ENCODE data around the gene SOX15.

The SOX15 gene

DNA sequence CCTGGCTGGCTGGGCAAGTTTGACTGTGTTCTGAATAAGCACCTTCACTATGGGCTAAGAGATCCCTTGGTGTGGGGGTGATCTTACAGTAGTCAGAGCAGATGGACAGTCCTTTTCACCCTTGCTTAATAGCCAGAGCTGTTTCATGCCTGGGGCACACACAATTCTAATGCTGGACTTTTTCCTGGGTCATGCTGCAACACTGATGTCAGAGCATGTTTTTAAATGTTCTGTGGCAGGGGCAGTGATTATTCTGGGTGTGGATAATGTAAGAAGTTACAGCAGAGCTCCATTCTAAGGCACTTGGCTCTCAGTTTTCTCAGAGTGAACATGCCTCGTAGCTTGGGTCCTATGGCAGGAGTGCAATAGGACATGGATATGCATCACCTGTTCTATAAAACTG, 14.4 kb downstream of the SOX15 start:
- H3K36me3 ChIP-seq (ENCODE audit: control insufficient read depth in 1 of 2, insufficient read depth in 2 of 2, low read length in 2 of 2): peaks cover 45 to 65% of the 10 kb centered on the region in 2 experiments

DNA sequence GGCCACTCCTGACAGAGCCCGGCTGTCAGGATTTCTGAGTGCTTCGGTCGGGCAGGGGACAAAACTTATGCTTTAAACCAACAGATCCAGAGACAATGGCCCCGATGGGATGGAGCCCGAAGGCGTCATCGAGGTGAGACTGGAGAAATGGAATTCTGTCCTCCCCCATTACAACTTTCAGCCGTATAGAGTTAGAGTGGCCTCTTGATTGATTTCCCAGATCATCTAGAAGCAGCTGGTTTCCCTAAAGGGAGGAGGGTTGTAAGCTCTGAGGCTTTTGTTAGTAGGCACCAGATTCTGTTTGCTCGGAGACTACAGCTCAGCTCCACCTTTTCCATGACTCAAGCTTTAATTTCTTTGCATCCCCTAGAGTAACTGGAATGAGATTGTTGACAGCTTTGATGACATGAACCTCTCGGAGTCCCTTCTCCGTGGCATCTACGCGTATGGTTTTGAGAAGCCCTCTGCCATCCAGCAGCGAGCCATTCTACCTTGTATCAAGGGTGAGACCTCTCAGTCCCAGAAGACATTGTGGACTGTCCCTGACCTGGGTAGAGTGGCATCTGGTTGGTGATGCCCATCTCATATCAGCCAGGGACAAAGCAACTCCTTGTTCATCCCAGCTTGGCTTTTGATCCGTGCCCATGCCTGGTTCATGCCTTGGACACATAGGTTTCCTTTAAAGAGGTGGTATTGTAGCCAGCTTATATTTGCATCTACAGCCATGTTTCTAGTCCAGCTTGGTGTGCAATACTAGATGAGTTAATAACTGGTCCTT, 15.5 kb downstream of the SOX15 start:
- Histone ChIP-seq H3K79me1 (ENCODE audit: low read length) (peaks cover 12% of the 10 kb centered on the region), H3K14ac (ENCODE audit: low read length) (no peak overlapping the region), H4K12ac (ENCODE audit: low read depth, low read length) (no peak overlapping the region), H3K36me3 (ENCODE audit: control insufficient read depth in 1 of 2, insufficient read depth in 2 of 2, low read length in 2 of 2) (peaks cover 51 to 72% of the 10 kb centered on the region in 2 experiments), H3K27ac (ENCODE audit: low read depth, low read length) (peak overlapping the region; percentile 34), H2BK5ac (ENCODE audit: low read depth, low read length, poor library complexity) (no peak overlapping the region), H3K79me2 (ENCODE audit: control insufficient read depth, insufficient read depth, low read length, poor library complexity) (peaks cover 14% of the 10 kb centered on the region), H2BK12ac (ENCODE audit: low read length) (no peak overlapping the region), H3K4me2 (ENCODE audit: low read length) (peak overlapping the region; percentile 89), H3K4ac (ENCODE audit: low read depth, low read length) (peak overlapping the region; percentile 89), H2AK5ac (ENCODE audit: low read length) (no peak overlapping the region), H3K9ac (ENCODE audit: low read length) (peak overlapping the region; percentile 84), H3K9me3 (ENCODE audit: insufficient read depth, low read depth, low read length) (peaks cover 2% of the 10 kb centered on the region), H2AFZ (ENCODE audit: insufficient read depth, low read length, poor library complexity) (no peak overlapping the region), H3K4me1 (ENCODE audit: control insufficient read depth in 1 of 2, insufficient read depth in 2 of 2, low read length in 2 of 2) (peaks cover 2 to 15% of the 10 kb centered on the region in 2 experiments), H3K27me3 (ENCODE audit: insufficient read depth, low read length) (no peaks in the 10 kb centered on the region), H3K18ac (ENCODE audit: low read length) (no peak overlapping the region), H3K4me3 (ENCODE audit: low read depth, low read length) (peak overlapping the region; percentile 99), H2BK120ac (ENCODE audit: insufficient read depth, low read length, poor library complexity) (no peak overlapping the region), H4K91ac (ENCODE audit: low read depth, low read length) (no peak overlapping the region), H3K23ac (ENCODE audit: low read length) (no peak overlapping the region), H4K8ac (ENCODE audit: low read depth, low read length) (no peak overlapping the region)
- DNase-seq: no peak
- no CpG with 5 or more reads among the region's 15 CpGs for WGBS (ENCODE audit: extremely low coverage, insufficient coverage, insufficient read length)

More for the DNA sequence above, 14.4 kb downstream of the SOX15 start:
- whole genome bisulfite sequencing (ENCODE audit: extremely low coverage, insufficient coverage, insufficient read length): no CpG with 5 or more reads among the region's 1 CpG
- DNase-seq: no peak
- H3K4me2 ChIP-seq (ENCODE audit: low read length): peak overlapping the region; percentile 14
- H4K12ac ChIP-seq (ENCODE audit: low read depth, low read length): no peak overlapping the region
- H2BK12ac ChIP-seq (ENCODE audit: low read length): no peak overlapping the region
- no peak overlapping the region for H4K8ac ChIP-seq (ENCODE audit: low read depth, low read length)
- no peak overlapping the region for H2AK5ac ChIP-seq (ENCODE audit: low read length)
- H3K4me1 ChIP-seq (ENCODE audit: control insufficient read depth in 1 of 2, insufficient read depth in 2 of 2, low read length in 2 of 2): peaks cover 2 to 15% of the 10 kb centered on the region in 2 experiments
- H3K9me3 ChIP-seq (ENCODE audit: insufficient read depth, low read depth, low read length): peaks cover 2% of the 10 kb centered on the region
- no peak overlapping the region for H2AFZ ChIP-seq (ENCODE audit: insufficient read depth, low read length, poor library complexity)
- H3K79me1 ChIP-seq (ENCODE audit: low read length): peaks cover 12% of the 10 kb centered on the region
- no peak overlapping the region for H3K4ac ChIP-seq (ENCODE audit: low read depth, low read length)
- H3K14ac ChIP-seq (ENCODE audit: low read length): no peak overlapping the region
- H3K18ac ChIP-seq (ENCODE audit: low read length): no peak overlapping the region
- H2BK120ac ChIP-seq (ENCODE audit: insufficient read depth, low read length, poor library complexity): no peak overlapping the region
- no peak overlapping the region for H3K4me3 ChIP-seq (ENCODE audit: low read depth, low read length)
- H3K79me2 ChIP-seq (ENCODE audit: control insufficient read depth, insufficient read depth, low read length, poor library complexity): peaks cover 14% of the 10 kb centered on the region
- H3K27me3 ChIP-seq (ENCODE audit: insufficient read depth, low read length): no peaks in the 10 kb centered on the region
- no peak overlapping the region for H3K9ac ChIP-seq (ENCODE audit: low read length)
- H3K23ac ChIP-seq (ENCODE audit: low read length): no peak overlapping the region
- no peak overlapping the region for H3K27ac ChIP-seq (ENCODE audit: low read depth, low read length)
- H4K91ac ChIP-seq (ENCODE audit: low read depth, low read length): no peak overlapping the region
- H2BK5ac ChIP-seq (ENCODE audit: low read depth, low read length, poor library complexity): no peak overlapping the region

DNA sequence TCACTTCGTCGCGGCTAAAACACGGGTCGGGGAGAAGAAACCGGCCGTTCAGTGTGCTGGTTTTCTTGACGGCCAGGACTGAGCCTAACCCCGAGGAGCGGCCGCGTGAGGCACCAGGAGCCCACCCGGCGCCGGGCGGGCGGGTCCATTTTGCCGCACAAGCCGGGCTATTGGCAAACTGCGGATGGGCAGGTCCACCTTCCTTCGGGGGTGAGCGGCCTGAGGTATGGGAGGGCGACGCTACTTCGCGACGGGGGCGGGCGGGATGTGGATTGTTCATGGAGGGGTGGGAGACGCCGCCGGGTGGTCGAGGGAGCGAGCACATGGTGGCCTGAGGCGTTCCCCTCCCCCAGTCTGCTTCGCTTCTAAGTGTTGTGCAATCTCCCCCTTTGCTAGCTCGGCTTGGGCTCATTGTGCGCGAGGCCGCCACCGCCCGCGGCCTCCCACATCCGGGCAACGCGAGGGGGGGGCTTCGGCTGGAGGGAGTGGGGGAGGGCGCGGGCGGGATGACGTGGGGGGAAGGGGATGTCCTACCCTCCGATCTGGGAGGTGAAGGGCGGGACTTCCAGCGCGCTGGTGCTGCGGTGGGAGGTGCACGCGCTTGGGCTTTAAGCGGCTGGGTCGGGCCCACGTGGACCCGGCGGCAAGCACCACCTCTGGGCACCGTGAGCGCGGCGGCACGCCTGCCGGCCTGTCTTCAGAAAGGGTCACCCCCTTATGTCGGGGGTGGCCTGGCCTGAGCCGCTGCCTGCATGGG, 16.4 kb downstream of the SOX15 start:
- peak overlapping the region; percentile 19 for H2BK12ac ChIP-seq (ENCODE audit: low read length)
- peak overlapping the region; percentile 6 for H2AFZ ChIP-seq (ENCODE audit: insufficient read depth, low read length, poor library complexity)
- no peak overlapping the region for H3K23ac ChIP-seq (ENCODE audit: low read length)
- H3K4me1 ChIP-seq (ENCODE audit: control insufficient read depth in 1 of 2, insufficient read depth in 2 of 2, low read length in 2 of 2): peaks cover 2 to 15% of the 10 kb centered on the region in 2 experiments
- H2BK120ac ChIP-seq (ENCODE audit: insufficient read depth, low read length, poor library complexity): peak overlapping the region; percentile 64
- DNase-seq: peak; percentile 82 to 85
- peak overlapping the region; percentile 93 for H3K18ac ChIP-seq (ENCODE audit: low read length)
- H3K27me3 ChIP-seq (ENCODE audit: insufficient read depth, low read length): no peaks in the 10 kb centered on the region
- no CpG with 5 or more reads among the region's 71 CpGs for WGBS (ENCODE audit: extremely low coverage, insufficient coverage, insufficient read length)
- H4K91ac ChIP-seq (ENCODE audit: low read depth, low read length): peak overlapping the region; percentile 97
- peak overlapping the region; percentile 87 for H3K27ac ChIP-seq (ENCODE audit: low read depth, low read length)
- H3K9me3 ChIP-seq (ENCODE audit: insufficient read depth, low read depth, low read length): peaks cover 2% of the 10 kb centered on the region
- H2BK5ac ChIP-seq (ENCODE audit: low read depth, low read length, poor library complexity): peak overlapping the region; percentile 77
- H3K9ac ChIP-seq (ENCODE audit: low read length): peak overlapping the region; percentile 97
- peaks cover 51 to 68% of the 10 kb centered on the region in 2 experiments for H3K36me3 ChIP-seq (ENCODE audit: control insufficient read depth in 1 of 2, insufficient read depth in 2 of 2, low read length in 2 of 2)
- peak overlapping the region; percentile 98 for H3K14ac ChIP-seq (ENCODE audit: low read length)
- H3K4me3 ChIP-seq (ENCODE audit: low read depth, low read length): peak overlapping the region; percentile 99
- peak overlapping the region; percentile 99 for H3K4ac ChIP-seq (ENCODE audit: low read depth, low read length)
- H3K4me2 ChIP-seq (ENCODE audit: low read length): peak overlapping the region; percentile 89
- H4K12ac ChIP-seq (ENCODE audit: low read depth, low read length): peak overlapping the region; percentile 66
- peaks cover 12% of the 10 kb centered on the region for H3K79me1 ChIP-seq (ENCODE audit: low read length)
- peak overlapping the region; percentile 90 for H4K8ac ChIP-seq (ENCODE audit: low read depth, low read length)
- peaks cover 14% of the 10 kb centered on the region for H3K79me2 ChIP-seq (ENCODE audit: control insufficient read depth, insufficient read depth, low read length, poor library complexity)
- peak overlapping the region; percentile 97 for H2AK5ac ChIP-seq (ENCODE audit: low read length)

DNA sequence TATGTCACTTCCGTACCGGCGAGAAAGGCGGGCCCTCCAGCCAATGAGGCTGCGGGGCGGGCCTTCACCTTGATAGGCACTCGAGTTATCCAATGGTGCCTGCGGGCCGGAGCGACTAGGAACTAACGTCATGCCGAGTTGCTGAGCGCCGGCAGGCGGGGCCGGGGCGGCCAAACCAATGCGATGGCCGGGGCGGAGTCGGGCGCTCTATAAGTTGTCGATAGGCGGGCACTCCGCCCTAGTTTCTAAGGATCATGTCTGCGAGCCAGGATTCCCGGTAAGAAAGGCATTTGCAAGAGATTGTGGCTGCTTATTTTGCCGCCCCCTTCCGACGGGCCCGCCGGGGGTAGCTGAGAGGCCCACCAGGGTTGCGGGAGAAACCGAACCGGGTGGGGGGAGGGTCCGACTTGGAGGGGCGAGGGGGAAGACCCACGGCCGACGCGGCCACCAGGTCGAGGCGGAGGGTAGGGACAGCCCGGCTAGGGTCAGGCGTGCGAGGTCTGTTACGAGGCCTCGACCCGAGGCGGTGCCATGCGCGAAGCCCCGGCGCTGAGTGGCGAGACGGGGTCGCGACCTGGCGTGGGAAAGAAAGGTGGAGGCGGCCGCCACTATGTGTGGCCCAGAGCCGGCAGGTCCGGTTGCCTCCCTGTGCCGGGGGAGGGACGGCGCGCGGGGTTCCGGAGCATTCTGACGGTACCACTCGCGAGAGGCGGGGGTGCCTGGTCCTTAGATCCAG, 17.1 kb downstream of the SOX15 start:
- peak overlapping the region; percentile 98 for H3K14ac ChIP-seq (ENCODE audit: low read length)

More for the DNA sequence above, 17.1 kb downstream of the SOX15 start:
- peaks cover 2 to 15% of the 10 kb centered on the region in 2 experiments for H3K4me1 ChIP-seq (ENCODE audit: control insufficient read depth in 1 of 2, insufficient read depth in 2 of 2, low read length in 2 of 2)
- peak overlapping the region; percentile 90 for H4K8ac ChIP-seq (ENCODE audit: low read depth, low read length)
- peak overlapping the region; percentile 87 for H3K27ac ChIP-seq (ENCODE audit: low read depth, low read length)
- H3K79me1 ChIP-seq (ENCODE audit: low read length): peaks cover 12% of the 10 kb centered on the region
- peak overlapping the region; percentile 99 for H3K4me3 ChIP-seq (ENCODE audit: low read depth, low read length)
- peaks cover 45 to 62% of the 10 kb centered on the region in 2 experiments for H3K36me3 ChIP-seq (ENCODE audit: control insufficient read depth in 1 of 2, insufficient read depth in 2 of 2, low read length in 2 of 2)
- peak overlapping the region; percentile 99 for H3K4ac ChIP-seq (ENCODE audit: low read depth, low read length)
- peak overlapping the region; percentile 64 for H2BK120ac ChIP-seq (ENCODE audit: insufficient read depth, low read length, poor library complexity)
- no CpG with 5 or more reads among the region's 73 CpGs for WGBS (ENCODE audit: extremely low coverage, insufficient coverage, insufficient read length)
- H2AFZ ChIP-seq (ENCODE audit: insufficient read depth, low read length, poor library complexity): peak overlapping the region; percentile 6
- H3K27me3 ChIP-seq (ENCODE audit: insufficient read depth, low read length): no peaks in the 10 kb centered on the region
- H3K18ac ChIP-seq (ENCODE audit: low read length): peak overlapping the region; percentile 93
- peak overlapping the region; percentile 19 for H2BK12ac ChIP-seq (ENCODE audit: low read length)
- H3K23ac ChIP-seq (ENCODE audit: low read length): no peak overlapping the region
- H2BK5ac ChIP-seq (ENCODE audit: low read depth, low read length, poor library complexity): peak overlapping the region; percentile 77
- peak overlapping the region; percentile 97 for H4K91ac ChIP-seq (ENCODE audit: low read depth, low read length)
- H2AK5ac ChIP-seq (ENCODE audit: low read length): peak overlapping the region; percentile 97
- peak; percentile 100 for DNase-seq
- peak overlapping the region; percentile 97 for H3K9ac ChIP-seq (ENCODE audit: low read length)
- H4K12ac ChIP-seq (ENCODE audit: low read depth, low read length): peak overlapping the region; percentile 66
- H3K9me3 ChIP-seq (ENCODE audit: insufficient read depth, low read depth, low read length): peaks cover 2% of the 10 kb centered on the region
- peaks cover 14% of the 10 kb centered on the region for H3K79me2 ChIP-seq (ENCODE audit: control insufficient read depth, insufficient read depth, low read length, poor library complexity)
- H3K4me2 ChIP-seq (ENCODE audit: low read length): peak overlapping the region; percentile 19
